Measurements from ENCODE around the gene SMAD3. TPM values are rescaled to one million over a fixed set of nuclear protein-coding genes. Genes with fewer than 3 reads are reported as not detected.

Gene SMAD3
- polyA plus RNA-seq, 1 donor from 2014 or later: 1.0 TPM

GRCh38 chr15:67114846-67115585 lies 49.6 kb downstream of the SMAD3 start:
- Histone ChIP-seq H4K20me1 (ENCODE audit: insufficient read depth) (no peaks in the 10 kb centered on the region), H3F3A (ENCODE audit: insufficient read depth, low read length, poor library complexity, severe bottlenecking) (no peaks in the 10 kb centered on the region), H3K27ac (ENCODE audit: low read length) (no peak overlapping the region), H3K9me2 (ENCODE audit: insufficient read depth, low read length) (no peaks in the 10 kb centered on the region), H3K9ac (ENCODE audit: low read length) (no peak overlapping the region), H3K36me3 (ENCODE audit: insufficient read depth, low read length) (no peaks in the 10 kb centered on the region), H3K9me3 (ENCODE audit: low read length) (peaks cover 4% of the 10 kb centered on the region), H2AFZ (ENCODE audit: low read depth, low read length) (no peak overlapping the region), H3K4me3 (ENCODE audit: low read length) (no peak overlapping the region), H3K27me3 (ENCODE audit: insufficient read depth, low read depth, low read length) (no peaks in the 10 kb centered on the region), H3K79me2 (replicated peaks; ENCODE audit: insufficient read depth, low read length) (no peaks in the 10 kb centered on the region), H3K4me2 (ENCODE audit: low read length) (no peak overlapping the region)
- TF ChIP-seq POLR2AphosphoS5 (IDR thresholded peaks at IDR 0.05): no peak
- no peak for TF ChIP-seq EP300 (conservative IDR thresholded peaks at IDR 0.05; ENCODE audit: poor library complexity, severe bottlenecking)
- TF ChIP-seq EZH2 (IDR thresholded peaks at IDR 0.05; ENCODE audit: borderline replicate concordance, insufficient read depth, low read length, poor library complexity, severe bottlenecking): no peak
- no peak for TF ChIP-seq MXI1 (conservative IDR thresholded peaks at IDR 0.05; ENCODE audit: poor library complexity, severe bottlenecking)
- TF ChIP-seq TAF1 (IDR thresholded peaks at IDR 0.05; ENCODE audit: low read depth): no peak
- TF ChIP-seq SMC3 (conservative IDR thresholded peaks at IDR 0.05; ENCODE audit: poor library complexity): no peak
- no peak for TF ChIP-seq RAD21 (conservative IDR thresholded peaks at IDR 0.05)
- TF ChIP-seq, protein P1, sequence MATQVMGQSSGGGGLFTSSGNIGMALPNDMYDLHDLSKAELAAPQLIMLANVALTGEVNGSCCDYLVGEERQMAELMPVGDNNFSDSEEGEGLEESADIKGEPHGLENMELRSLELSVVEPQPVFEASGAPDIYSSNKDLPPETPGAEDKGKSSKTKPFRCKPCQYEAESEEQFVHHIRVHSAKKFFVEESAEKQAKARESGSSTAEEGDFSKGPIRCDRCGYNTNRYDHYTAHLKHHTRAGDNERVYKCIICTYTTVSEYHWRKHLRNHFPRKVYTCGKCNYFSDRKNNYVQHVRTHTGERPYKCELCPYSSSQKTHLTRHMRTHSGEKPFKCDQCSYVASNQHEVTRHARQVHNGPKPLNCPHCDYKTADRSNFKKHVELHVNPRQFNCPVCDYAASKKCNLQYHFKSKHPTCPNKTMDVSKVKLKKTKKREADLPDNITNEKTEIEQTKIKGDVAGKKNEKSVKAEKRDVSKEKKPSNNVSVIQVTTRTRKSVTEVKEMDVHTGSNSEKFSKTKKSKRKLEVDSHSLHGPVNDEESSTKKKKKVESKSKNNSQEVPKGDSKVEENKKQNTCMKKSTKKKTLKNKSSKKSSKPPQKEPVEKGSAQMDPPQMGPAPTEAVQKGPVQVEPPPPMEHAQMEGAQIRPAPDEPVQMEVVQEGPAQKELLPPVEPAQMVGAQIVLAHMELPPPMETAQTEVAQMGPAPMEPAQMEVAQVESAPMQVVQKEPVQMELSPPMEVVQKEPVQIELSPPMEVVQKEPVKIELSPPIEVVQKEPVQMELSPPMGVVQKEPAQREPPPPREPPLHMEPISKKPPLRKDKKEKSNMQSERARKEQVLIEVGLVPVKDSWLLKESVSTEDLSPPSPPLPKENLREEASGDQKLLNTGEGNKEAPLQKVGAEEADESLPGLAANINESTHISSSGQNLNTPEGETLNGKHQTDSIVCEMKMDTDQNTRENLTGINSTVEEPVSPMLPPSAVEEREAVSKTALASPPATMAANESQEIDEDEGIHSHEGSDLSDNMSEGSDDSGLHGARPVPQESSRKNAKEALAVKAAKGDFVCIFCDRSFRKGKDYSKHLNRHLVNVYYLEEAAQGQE (IDR thresholded peaks at IDR 0.05; ENCODE audit: borderline replicate concordance): no peak
- no peak for TF ChIP-seq CTCF (IDR thresholded peaks at IDR 0.05; ENCODE audit: poor library complexity, severe bottlenecking)

- Histone ChIP-seq H3K4me3 (ENCODE audit: low read length) (no peak overlapping the region), H3K9me2 (ENCODE audit: insufficient read depth, low read length) (no peaks in the 10 kb centered on the region), H4K20me1 (ENCODE audit: insufficient read depth) (no peaks in the 10 kb centered on the region), H3K27ac (ENCODE audit: low read length) (no peak overlapping the region), H3K9ac (ENCODE audit: low read length) (no peak overlapping the region), H3K36me3 (ENCODE audit: insufficient read depth, low read length) (no peaks in the 10 kb centered on the region), H3K27me3 (ENCODE audit: insufficient read depth, low read depth, low read length) (no peaks in the 10 kb centered on the region), H3K4me2 (ENCODE audit: low read length) (no peak overlapping the region), H3K79me2 (replicated peaks; ENCODE audit: insufficient read depth, low read length) (no peaks in the 10 kb centered on the region), H3K9me3 (ENCODE audit: low read length) (peaks cover 4% of the 10 kb centered on the region), H2AFZ (ENCODE audit: low read depth, low read length) (no peak overlapping the region), H3F3A (ENCODE audit: insufficient read depth, low read length, poor library complexity, severe bottlenecking) (no peaks in the 10 kb centered on the region)
- TF ChIP-seq TAF1 (IDR thresholded peaks at IDR 0.05; ENCODE audit: low read depth) (no peak), MXI1 (conservative IDR thresholded peaks at IDR 0.05; ENCODE audit: poor library complexity, severe bottlenecking) (no peak), POLR2AphosphoS5 (IDR thresholded peaks at IDR 0.05) (no peak), SMC3 (conservative IDR thresholded peaks at IDR 0.05; ENCODE audit: poor library complexity) (no peak), EZH2 (IDR thresholded peaks at IDR 0.05; ENCODE audit: borderline replicate concordance, insufficient read depth, low read length, poor library complexity, severe bottlenecking) (no peak), EP300 (conservative IDR thresholded peaks at IDR 0.05; ENCODE audit: poor library complexity, severe bottlenecking) (no peak)
These were observed 50.2 kb downstream of the SMAD3 start for GRCh38 chr15:67115586-67115969.

Data from neural cell (in vitro differentiated cells).